Stimulated activated CD4-positive, alpha-beta T cell treated with anti-CD3 and anti-CD28 coated beads, Interleukin-4, amount 100 ng/mL, for 48 hours (primary cell): ENCODE results near the gene GNE.
"Not testable (repeated sequence)": the region's sequence is repeated elsewhere in the genome, so short reads cannot be mapped to it uniquely, and the experiment has no call there.

ENCODE experiments used
- DNase-seq, 2 donors: peaks; one replicate each; pipeline ENCODE4 v3.0.0-alpha.2; 2020; ENCODE audit warnings: low read depth in 2 of 2

Gene GNE, protein sequence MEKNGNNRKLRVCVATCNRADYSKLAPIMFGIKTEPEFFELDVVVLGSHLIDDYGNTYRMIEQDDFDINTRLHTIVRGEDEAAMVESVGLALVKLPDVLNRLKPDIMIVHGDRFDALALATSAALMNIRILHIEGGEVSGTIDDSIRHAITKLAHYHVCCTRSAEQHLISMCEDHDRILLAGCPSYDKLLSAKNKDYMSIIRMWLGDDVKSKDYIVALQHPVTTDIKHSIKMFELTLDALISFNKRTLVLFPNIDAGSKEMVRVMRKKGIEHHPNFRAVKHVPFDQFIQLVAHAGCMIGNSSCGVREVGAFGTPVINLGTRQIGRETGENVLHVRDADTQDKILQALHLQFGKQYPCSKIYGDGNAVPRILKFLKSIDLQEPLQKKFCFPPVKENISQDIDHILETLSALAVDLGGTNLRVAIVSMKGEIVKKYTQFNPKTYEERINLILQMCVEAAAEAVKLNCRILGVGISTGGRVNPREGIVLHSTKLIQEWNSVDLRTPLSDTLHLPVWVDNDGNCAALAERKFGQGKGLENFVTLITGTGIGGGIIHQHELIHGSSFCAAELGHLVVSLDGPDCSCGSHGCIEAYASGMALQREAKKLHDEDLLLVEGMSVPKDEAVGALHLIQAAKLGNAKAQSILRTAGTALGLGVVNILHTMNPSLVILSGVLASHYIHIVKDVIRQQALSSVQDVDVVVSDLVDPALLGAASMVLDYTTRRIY

DNA sequence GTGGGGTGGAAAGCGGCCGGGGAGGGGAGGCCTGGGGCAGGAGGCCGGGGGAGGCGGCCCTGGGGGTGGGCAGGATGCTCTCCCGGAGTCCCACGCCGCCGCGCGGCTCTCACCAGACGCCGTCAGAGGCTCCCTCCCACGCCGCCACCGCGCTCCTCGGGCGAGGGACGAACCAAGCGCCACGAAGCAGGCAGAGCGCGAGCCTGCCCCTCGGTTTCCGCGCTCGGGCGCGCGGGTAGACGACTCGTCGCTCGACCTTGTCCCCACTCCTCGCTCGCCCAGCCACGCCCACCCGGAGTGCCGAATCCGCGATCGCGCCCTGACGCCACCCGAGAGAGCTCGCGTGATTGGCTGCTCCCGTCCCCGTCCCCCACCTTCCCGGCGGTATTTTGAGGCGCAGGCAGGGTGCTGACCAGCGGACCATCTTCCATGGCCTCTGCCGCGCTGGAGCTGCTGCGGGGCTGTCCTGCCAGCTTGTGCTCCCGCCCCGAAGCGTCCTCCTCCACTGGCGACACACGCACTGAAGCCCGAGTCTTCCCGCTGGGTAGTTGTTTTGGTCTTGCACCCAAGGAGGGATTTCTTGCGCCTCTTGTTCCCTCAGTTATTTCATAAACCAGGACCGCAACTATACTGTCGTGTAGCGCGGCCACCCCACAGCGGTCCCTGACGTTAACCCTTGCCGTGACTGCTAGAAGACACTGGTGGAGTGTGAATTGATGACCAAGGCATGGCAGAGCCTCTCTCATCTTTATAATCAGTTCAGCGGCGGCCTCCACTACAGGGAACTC lies at the start of gene GNE:
Gene GNE, minus strand, starts transcription at position 241 of the 788 bp plus-strand sequence. CDS start 9,093 bp downstream, outside the sequence.
- DNase-seq, result peak; percentile 98 to 99

DNA sequence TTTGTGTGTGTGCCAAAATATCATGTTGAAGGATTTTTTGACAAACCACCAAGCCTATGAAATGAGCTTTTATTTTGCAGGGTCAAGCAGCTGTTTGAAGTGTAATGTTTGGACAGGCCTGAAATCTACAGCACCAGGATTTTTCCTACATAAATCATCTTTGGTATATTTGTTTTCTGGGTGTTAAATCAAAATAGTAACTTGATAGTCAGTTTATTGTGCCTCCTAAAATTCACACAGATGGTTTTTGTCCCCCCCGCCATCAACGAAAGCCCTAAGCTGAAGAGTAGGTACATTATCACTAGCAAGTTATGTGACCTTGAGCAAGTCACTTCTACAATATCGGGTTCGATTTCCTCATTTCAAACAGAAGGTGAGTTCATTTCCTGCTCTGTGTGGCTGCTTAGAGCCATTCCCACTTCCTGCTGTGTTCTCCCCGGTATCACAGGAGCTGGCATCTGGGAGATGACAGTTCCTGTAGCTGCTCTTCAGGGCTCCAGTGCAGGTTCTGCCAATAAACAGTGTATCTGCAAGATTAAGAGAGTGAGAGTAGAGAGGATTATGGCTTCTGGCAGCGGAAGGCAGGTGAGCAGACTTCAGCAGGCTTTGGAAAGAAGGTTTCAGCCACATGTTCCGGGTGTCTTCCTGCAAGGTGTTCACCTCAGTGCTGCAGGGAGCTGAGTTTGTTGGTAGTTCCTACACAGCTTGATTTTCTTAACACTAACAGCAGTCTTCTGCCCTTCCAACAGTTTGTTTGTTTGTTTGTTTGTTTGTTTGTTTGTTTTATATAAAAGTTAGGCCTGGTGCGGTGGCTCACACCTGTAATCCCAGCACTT lies 48.4 kb upstream of the GNE start:
- no peak for DNase-seq

DNA sequence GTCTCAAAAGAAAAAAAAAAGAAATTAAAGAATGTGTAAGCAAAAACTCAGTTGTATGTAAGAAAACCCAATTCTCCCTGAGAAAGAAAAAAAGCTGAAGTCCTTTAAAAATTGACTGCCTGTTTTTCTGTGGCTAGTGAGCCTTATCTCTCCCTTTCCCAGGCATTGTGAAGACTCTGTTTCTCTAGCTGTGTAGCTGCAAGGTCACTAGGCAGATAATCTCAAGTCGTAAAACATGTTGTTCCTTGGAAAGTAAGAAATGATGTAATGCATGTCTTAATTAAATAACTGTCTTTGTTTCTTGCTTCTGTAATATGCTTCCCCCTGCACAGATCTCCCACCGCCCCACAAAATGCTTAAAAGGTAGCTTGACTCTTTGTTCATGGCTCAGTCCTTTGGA lies 46.1 kb upstream of the GNE start:
- DNase-seq, result not testable (repeated sequence)

DNA sequence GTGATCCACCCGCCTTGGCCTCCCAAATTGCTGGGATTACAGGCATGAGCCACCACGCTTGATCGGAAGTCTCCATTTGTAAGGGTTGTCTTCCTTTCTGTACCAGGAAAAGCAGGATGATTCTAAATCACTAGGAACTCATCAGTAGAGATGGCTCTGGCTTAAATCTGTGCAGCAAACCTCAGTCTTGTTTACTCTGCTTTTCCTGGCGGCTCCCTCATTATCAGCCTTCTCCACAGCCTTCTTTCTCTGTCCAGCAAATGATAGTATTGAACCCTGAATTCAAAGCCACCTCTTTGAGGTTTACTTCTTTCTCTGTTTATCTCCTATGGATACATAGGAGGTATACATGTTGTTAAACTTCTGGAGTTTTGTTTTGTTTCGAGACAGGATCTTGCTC lies 43.0 kb upstream of the GNE start:
- DNase-seq, result no peak

DNA sequence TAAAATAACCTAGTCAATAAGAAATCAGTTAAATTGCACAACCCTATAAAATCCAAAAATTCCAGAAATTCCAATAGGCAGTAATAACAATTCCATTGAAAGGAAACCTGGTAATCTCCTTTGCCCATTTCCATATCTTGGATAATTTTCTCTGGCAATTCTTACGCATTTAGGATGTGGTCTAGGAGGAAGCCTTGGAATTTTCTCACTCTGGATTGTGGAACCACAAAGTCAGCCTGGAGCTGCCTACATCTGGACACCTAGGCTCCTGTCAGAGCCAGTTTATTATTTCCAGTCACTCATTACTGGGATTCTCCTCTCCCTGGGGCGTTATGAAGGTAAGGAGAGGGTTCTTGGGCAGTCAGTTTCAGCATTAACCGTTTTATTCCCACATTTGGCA lies 40.3 kb upstream of the GNE start:
- DNase-seq, result no peak

DNA sequence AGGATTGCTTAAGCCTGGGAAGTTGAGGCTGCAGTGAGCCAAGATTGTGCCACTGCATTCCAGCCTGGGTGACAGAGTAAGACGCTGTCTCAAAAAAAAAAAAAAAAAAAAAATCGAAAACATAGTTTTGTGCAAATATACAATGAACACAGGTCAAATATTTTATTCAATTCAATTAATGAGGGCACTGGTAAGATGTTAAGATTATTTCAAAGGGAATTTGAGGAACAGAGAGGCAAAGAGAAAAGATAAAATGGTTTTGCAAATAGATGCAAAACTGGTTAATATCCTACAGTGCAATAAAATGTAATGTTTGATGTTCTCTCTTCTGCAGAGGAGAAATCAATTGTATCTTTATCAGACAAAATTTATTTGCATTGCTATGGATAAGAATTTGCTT lies 39.5 kb upstream of the GNE start:
- DNase-seq, result no peak

DNA sequence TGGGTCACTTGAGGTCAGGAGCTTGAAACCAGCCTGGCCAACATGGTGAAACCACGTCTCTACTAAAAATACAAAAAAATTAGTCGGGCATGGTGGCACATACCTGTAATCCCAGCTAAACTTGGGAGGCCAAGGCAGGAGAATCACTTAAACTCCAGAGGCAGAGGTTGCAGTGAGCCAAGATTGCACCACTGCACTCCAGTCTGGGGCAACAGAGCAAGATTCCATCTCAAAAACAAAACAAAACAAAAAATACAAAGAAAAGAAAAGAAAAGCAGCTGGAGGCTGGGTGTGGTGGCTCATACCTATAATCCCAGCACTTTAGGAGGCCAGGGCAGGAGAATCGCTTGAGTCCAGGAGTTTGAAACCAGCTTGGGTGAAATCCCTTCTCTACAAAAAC lies 36.7 kb upstream of the GNE start:
- not testable (repeated sequence) for DNase-seq

DNA sequence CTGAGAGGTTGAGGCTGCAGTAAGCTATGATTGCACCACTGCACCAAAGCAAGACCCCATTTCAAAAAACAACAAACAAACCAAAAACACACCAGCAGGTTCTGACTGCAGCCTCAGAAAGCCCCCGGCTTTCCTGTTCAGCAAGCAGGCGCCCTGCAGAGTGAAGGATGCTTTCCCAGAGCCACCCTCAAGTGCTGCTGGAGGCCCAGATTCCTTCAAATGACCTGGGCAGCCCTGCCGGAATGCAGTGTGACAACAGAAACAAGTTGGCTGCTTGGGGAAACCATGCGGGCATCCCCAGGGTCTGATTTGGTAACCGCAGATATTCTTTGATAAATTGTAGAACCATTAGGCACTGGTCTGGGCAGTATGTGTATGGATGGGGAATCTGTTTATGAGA lies 35.7 kb upstream of the GNE start:
- no peak for DNase-seq

DNA sequence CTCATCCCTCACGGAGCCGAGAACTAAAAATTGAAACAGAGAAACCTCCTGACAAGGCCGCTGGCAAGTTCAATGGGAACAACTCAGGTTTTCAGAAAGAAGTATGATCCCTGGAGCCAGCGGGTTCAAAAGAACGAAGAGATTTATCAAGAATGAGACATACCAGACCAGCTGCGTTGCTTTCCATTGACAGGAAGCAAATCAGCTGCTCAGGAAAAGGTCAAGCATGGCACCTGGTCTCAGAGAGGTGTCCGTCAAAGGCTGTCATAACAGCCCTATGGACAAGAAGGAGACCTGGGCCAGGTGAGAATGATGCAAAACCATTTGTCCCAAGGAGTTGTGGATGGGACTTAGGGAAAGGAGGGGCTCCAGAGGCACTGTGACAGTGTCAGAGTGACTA lies 34.9 kb upstream of the GNE start:
- no peak for DNase-seq

DNA sequence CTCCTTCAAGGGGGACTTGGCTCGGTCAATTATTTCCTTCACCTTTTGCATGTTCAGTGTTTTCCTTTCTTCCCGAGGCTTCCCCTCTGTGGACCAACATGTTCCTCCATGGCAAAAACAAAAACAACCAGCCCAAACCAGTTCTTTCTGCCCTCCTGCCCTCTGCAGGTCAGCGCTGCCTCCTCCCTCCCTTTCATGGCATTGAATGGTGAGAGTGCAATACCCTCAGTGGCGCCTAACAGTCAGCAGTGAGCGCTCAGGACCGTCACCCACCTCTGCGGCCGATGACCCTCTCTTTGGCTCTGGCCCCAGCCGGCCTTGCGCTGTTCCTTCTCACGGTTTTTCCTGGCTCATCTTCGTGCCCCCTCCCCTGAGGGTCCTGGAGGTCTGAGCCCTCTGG lies 34.4 kb upstream of the GNE start:
- no peak for DNase-seq

DNA sequence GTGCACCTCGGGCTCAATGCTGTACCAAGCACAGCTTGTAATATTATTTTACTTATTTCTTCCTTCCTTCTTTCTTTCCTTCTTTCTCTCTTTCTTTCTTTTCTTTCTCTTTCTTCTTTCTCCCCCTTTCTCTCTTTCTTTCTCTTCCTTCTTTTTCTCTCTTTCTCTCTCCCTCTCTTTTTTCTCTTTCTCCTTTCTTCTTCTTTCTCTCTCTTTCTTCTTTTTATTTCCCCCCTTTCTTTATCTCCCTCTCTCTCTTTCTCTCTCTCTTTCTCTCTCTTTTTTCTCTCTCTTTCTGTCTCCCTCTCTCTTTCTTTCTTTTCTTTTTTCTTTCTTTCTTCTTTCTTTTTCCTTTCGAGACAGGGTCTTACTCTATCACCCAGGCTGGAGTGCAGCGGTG lies 32.7 kb upstream of the GNE start:
- DNase-seq, result no peak

DNA sequence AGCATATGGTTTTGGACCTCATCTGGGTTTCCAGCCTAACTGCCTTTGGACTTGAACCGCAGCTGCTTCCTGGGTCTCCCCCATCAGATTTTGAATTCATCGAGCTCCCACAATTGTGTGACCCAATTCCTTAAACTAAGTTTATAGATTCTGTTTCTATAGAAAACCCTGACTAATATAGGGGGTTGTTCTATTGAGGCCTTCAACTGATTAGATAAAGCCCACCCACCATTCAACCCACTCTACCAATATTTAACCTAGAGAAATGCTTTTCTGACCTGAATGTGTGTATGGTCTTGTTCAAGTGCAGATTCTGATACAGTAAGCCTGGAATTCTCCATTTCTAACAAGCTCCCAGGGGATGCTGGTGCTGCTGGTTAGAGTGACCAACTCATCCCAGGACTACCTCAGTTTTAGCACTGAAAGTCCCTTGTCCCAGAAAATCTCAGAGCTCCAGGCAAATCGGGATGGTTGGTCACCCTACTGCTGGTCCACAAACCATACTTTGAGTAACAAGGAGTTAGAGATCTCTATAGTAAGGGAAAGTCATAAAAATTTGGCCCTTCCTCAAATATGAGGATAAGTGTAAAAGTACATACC lies 31.7 kb upstream of the GNE start:
- DNase-seq, result no peak

DNA sequence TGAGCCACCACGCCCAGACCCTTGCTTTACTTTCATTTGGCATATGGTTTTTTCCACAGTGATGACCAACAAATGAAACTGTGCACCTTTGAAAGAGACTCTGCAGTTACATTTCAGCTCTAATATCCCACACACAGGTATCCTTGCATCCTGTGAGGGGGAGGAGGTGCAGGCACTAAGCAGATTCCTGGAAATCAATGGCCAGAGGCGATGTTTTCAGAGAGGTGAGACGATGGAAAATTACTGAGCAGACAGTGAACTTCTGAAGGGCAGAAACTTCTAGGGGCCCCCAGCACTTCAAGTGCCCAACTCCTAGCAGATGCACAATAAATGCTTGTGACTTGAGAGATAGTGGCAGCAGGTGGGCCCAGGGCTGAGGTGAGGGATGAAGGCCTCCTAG lies 29.8 kb upstream of the GNE start:
- no peak for DNase-seq

DNA sequence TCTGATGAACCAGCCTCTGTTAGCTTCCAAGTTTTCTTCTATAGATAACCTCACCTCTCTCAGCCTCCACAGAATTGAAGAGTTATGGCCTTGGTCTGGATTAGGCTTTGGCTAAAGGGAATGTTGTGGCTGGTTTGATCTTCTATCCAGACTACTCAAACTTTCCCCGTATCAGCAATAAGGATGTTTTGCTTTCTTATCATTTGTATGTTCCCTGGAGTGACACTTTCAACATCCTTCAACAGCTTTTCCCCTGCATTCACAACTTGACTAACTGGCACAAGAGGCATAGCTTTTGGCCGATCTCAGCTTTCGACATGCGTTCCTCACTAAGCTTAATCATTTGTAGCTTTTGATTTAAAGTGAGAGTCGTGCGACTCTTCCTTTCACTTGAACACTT lies 28.1 kb upstream of the GNE start:
- no peak for DNase-seq

DNA sequence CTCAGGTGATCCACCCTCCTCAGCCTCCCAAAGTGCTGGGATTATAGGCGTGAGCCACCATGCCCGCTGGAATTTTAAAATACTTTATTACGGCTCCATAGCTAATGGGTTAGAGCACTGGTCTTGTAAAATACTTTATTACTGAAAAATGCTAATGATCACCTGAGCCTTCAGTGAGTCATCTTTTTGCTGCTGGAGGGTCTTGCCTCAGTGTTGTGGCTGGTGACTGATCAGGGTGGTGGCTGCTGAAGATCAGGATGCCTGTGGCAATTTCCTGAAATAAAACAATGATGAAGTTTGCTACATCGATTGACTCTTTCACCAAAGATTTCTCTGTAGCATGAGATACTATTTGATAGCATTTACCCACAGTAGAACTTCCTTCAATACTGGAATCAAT lies 26.0 kb upstream of the GNE start:
- no peak for DNase-seq

DNA sequence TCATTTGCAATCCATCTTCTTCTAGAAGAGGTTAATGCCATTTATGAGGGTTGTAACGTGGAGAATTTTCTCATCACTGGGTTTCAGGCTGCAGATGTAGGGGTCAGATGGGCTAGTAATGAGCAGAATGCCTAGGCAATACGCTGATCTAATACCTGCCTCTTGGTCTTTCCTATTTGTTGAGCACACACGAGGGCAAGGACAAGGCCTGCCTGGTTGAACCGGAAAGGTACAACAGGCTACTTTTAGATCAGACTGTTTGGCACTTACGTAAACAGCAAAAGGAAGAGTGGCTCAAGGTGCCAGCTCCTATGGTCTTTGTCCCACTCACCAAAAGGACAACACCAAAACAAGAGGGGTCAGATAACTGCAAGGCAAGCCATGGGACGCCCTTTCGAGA lies 24.0 kb upstream of the GNE start:
- DNase-seq, result no peak

DNA sequence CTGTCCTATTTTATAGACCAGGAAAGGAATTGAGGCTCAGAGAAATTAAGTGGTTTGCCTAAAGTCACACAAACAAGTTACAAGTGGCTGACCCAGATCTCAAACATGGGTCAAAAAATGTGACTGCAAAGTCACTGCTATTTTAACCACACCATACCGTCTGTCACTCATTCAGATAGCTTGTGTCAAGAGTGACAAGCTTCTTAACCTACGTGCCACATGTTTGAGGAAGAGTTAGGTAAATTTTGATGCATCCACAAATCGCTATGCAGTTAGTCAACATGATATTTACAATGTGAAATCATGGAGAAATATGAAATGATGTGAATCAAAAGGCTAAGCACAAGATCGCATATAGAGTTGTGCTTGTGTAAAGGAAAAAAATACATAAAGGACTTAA lies 22.7 kb upstream of the GNE start:
- DNase-seq, result no peak

DNA sequence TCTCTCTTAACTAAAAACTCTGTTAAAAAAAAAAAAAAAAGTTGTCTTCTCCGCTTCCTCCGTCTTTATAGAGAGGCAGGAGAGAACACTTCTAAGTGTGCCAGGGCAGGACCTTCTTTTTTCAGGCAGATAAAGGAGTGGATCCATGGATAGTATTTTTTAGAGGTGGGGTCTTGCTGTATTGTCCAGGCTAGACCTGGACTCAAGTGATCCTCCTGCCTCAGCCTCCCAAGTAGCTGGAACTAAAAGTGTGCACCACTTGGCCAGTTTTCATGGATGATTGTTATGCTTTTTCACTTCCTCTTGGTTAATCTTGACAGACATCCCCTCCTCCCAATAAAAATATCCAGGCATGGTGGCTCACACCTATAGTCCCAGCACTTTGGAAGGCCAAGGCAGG lies 20.0 kb upstream of the GNE start:
- no peak for DNase-seq

DNA sequence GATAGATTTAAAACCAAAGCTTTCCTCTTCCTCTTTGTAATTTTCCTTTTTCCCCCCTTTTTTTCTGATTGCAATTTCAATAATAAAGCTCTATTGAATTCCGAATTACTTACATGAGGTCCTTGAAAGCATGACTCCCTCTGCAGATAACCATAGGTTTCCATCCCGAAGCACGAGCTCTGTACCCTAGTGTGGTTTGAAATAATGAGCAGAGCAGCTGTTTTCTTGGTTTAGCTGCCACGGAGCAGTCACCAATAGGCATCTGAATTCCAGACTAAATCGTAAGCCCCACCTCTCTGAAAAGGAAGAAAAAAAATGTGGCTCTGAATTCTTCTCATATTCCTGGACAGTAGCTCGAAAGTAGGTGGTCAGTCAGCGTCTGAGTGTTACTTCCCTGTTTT lies 18.5 kb upstream of the GNE start:
- DNase-seq, result no peak

DNA sequence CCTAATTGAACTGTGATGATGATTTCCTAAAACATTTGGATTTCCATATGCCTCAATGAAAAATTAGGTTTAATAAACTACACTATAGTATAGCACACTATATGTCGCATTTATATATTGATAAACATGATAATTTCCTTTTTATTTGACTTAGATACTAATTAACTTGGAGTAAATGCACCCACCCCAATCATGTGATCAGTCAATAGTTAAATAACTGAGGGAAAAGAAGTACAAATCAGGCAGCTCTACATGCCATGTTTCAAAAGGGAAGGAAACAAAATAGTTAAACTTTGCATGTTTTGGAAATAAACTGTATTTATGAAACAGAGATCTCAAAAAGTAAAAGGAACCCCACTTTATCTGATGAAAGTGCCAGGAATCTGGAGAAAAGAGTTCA lies 18.0 kb upstream of the GNE start:
- DNase-seq, result no peak

DNA sequence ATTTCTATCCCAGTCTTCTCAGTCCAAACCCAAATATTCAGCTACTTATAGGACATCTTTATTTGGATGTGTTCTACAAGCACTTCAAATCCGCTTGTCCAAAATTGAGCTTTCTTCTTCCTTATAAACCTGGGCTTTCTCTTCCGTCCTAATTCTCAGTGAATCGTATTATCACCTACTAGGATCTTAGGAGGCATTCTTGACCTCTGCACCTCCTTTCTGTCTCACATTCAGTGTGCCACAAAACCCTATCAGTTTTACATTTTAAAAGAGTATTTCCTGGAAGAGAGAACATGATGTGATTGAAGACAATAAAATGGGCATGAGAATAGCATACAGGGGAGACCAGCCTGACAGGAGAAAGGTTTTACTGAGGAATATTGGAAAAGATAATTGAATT lies 16.8 kb upstream of the GNE start:
- no peak for DNase-seq
